GM13976 (cell line): ENCODE results near the gene GFER.

ENCODE experiments used
- DNase-seq: peaks from one replicate; pipeline ENCODE4 v3.0.0; 2012; ENCODE audit warnings: low spot score
- in situ Hi-C: fragments of 300-500 bp; cut with MboI; formaldehyde crosslinking; loops from one replicate; pipeline ENCODE4 v1.12.0; 2022; ENCODE audit warnings: low sequenced_read_pairs, mixed read lengths, inconsistent platforms; ENCODE audit not compliant: unreplicated experiment
- TF ChIP-seq, protein P1 (sequence below): IDR thresholded peaks from 2 replicates; pipeline ENCODE4 v1.5.1; 2012; ENCODE audit warnings: borderline replicate concordance, mild to moderate bottlenecking; ENCODE audit not compliant: insufficient read depth; ENCODE audit errors: extremely low read depth, missing control alignments, control extremely low read depth

GFER gene

DNA sequence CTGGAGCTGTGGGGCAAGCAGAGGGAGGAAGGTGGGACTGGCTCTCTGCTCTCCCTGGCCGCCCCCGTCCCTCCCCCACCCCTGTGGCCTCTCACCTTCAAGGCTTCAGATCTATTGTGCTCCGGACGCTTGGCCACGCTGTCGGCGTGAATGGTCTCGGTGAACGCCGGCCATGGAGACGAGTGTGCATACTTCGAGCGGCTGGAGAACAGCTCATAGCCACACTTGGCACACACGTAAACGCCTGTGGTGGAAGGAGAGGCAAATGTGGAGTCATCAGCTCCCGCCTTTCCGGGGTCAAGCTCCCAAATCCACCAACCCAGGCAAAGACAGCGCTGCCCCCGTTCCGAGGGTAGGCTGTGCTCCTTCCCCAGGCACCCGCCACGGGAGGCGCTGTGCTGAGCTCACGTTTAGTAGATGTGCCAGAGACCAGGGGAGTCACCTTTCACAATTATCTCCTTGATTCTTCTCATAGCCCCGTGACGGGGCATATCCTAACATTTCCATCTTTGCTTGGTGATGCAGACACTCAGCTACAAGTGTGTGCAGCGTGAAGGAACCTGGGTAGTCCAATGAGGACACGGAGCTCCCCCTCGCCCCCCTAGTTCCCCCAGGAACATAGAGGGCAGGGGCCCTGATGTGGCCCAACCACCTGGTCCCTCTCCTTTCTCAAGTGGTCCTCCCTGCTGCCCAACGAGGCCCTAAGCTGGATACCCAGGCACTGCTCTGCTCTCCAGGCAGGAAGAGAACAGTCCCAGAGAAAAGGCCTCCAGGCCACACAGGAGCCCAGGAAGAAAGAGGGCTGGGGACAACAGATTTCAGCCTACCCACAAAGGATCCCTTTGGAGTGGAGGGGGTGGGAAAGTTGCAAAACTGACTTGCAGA is 42.6 kb upstream of the GFER start:
- in situ Hi-C loops, result no loop called here
- TF ChIP-seq, protein P1, sequence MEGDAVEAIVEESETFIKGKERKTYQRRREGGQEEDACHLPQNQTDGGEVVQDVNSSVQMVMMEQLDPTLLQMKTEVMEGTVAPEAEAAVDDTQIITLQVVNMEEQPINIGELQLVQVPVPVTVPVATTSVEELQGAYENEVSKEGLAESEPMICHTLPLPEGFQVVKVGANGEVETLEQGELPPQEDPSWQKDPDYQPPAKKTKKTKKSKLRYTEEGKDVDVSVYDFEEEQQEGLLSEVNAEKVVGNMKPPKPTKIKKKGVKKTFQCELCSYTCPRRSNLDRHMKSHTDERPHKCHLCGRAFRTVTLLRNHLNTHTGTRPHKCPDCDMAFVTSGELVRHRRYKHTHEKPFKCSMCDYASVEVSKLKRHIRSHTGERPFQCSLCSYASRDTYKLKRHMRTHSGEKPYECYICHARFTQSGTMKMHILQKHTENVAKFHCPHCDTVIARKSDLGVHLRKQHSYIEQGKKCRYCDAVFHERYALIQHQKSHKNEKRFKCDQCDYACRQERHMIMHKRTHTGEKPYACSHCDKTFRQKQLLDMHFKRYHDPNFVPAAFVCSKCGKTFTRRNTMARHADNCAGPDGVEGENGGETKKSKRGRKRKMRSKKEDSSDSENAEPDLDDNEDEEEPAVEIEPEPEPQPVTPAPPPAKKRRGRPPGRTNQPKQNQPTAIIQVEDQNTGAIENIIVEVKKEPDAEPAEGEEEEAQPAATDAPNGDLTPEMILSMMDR, result no peak
- DNase-seq, result no peak

DNA sequence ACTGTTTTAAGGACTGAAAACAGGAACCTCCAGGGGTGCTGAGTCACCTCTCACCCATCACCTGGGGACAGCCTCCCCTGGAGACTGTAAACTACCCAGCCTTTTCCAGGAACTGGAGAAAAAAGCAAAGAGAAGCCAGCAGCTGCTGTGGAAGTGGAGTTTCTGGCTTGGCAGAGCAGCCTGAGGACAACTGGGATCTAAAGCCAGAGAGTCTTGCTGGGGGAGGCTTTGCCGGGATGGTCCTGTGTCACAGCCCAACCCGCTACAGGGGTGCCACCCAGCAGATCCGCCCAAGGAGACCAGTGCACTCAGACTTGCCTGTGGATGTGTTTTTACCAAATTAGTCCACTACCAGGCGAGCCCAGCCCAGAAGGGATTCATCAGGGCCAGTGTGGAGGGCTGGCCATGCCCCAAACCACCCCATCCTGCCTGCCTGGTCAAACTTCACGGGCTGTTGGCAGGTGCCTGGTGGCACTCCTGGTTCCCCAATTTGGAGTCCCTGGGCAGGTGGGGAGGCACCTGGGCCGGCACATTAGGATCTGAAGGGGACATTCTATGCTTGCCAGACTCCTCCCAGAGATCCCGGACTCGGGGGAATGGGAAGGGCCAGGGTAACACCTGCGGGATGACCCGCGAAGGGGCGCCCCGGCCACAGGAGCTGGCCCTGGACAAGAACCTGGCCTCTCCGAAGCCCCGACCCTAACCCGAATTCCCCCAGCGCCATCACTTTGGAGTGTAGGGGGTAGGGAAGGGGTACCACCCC is 41.8 kb upstream of the GFER start:
- DNase-seq, result no peak
- in situ Hi-C loops, result no loop called here
- TF ChIP-seq, protein P1, result no peak

DNA sequence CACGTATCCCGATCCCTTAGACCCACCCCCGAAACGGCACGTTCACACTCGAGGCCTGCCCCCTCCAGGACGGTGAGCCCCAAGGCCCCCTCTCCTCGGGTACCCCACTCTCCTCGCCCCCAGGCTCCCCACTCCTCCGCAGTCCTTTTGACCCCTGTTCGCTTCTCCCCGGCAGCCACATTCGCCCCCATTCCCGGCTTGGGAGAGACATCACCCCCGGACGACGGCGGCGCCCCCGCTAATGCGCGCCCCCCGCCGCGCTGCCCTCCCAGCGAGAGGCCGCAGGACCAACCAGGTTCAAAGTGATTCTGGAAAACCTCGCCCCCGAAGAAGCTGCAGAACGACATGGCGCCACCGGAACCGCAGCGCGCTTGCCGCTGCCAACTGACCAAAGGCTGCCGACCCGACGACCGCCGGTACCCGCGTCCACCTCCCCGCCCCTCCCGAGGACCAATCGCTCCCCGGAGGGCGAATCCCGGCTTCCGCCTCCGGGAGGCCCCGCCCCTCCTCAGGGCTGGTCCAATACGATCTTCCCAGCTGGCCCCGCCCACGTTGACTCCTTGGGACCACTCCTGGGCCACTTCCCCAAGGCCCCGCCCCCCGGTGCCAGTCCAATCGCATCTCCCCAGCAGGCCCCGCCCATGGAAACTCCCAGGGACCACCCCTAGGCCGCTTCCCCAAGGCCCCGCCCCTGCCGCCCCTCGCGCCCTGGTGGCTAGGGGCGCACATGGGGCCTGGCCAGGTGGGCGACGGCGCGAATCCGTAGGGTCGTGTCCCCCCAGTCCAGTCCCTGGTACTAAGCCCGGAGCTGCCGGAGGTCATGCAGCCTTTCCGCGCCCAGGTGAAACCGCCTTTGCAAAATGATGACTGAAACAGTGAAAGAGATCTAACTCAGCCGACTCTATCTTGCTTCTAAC is 40.9 kb upstream of the GFER start, which contains the start of gene MSRB1:
Gene MSRB1 (minus strand): TSS at position 390 of the 917 bp plus-strand sequence. CDS start 43 bp downstream, at position 347.
- in situ Hi-C loops, result no loop called here
- DNase-seq, result peak; percentile 100
- TF ChIP-seq, protein P1, result no peak

DNA sequence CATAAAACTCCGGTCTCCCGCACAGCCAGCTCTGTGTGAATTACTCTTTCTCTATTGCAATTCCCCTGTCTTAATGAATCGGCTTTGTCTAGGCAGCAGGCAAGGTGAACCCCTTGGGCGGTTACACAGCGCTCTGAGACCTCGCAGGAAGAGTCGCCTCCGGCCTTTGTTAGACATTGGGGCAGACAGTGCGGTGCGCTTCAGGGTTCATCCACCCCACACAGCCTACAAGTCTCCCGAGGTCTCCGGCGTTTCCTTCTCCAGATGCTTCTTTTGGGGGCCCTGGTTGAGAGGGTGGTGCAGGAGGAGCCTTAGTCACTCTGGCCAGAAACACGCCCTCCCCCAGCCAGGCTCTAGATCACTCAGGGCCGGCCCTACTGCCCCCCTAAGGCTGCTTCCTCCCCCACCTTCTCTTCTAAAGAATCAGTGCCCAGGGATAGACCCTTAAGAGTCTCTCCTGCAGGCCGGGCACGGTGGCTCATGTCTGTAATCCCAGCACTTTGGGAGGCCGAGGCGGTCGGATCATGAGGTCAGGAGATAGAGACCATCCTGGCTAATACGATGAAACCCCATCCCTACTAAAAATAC is 39.3 kb upstream of the GFER start:
- in situ Hi-C loops, result no loop called here
- TF ChIP-seq, protein P1, result no peak
- no peak for DNase-seq

DNA sequence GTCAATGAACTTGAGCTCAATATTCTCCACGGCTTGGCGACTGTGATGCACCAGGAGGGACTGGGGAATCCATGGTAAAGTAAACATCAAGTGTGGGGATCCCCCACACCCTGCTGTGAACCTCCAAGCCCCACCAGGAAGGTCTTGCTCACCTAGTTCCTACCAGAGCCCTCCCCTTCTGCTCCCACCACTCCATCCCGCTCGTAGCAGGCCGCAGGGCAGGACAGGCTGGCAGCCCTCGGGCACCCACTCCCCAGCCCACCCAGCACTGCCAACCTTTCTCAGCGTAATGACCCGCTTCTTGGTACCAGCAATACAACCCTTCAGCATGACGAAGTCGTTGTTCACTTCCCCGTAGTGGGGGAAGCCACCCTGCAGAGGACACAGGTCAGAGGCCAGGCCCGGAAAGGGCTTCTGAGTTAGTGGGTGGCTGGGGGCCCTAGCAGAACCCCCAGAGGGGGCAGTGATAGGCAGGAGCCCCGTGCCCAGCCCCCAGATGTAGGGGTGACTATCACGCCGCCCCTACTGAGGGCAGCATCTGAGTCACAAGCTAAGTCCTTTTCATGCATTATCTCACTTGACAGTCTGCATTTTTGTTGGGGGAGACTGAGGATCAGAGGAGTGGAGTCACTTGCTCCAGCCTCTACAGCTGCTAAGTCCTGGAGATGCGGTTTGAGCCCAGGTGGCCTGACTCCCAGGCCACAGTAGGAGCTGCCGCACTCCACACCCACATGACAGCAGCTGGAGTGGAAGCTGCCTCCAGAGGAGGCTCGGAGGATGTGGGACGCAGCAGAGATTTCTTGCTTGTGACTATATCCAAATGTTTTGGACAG is 38.2 kb upstream of the GFER start:
- TF ChIP-seq, protein P1, result no peak
- no peak for DNase-seq
- in situ Hi-C loops, result no loop called here
